Activated T-cell treated with anti-CD3 and anti-CD28 coated beads, Interleukin-2, amount 50 U/mL, for 24 hours (primary cell): ENCODE results near the gene MAB21L2.
A peak's percentile ranks its signal among the peaks of the same experiment; 100 is the strongest.

Experiments
- DNase-seq: peaks from one replicate; pipeline ENCODE4 v3.0.0-alpha.2; 2020
- H3K27ac Mint-ChIP-seq: 2 replicates; pipeline ENCODE4 v1.8.0; 2020; ENCODE audit warnings: mild to moderate bottlenecking, mixed read lengths
- H3K27me3 Mint-ChIP-seq: 2 replicates; pipeline ENCODE4 v1.8.0; 2020; ENCODE audit warnings: mixed read lengths
- H3K36me3 Mint-ChIP-seq: 2 replicates; pipeline ENCODE4 v1.8.0; 2020; ENCODE audit warnings: low read depth, mixed read lengths
- H3K4me1 Mint-ChIP-seq: 2 replicates; pipeline ENCODE4 v1.8.0; 2020; ENCODE audit warnings: low read depth, mixed read lengths
- H3K4me3 Mint-ChIP-seq: 2 replicates; pipeline ENCODE4 v1.8.0; 2020; ENCODE audit warnings: mild to moderate bottlenecking, moderate library complexity, mixed read lengths
- H3K9me3 Mint-ChIP-seq: 2 replicates; pipeline ENCODE4 v1.8.0; 2020; ENCODE audit warnings: mixed read lengths

Gene MAB21L2

GRCh38 chr4:150619042-150619441 lies 37.1 kb downstream of the MAB21L2 start:
- H3K27me3 Mint-ChIP-seq: no peaks in the 10 kb centered on the region
- peaks cover 26% of the 10 kb centered on the region for H3K36me3 Mint-ChIP-seq
- no peak for DNase-seq
- H3K4me3 Mint-ChIP-seq: no peak overlapping the region
- H3K4me1 Mint-ChIP-seq: peaks cover 5% of the 10 kb centered on the region
- peaks cover 3% of the 10 kb centered on the region for H3K9me3 Mint-ChIP-seq
- H3K27ac Mint-ChIP-seq: no peak overlapping the region

GRCh38 chr4:150624055-150624454 lies 42.1 kb downstream of the MAB21L2 start:
- Mint-ChIP-seq H3K27me3 (no peaks in the 10 kb centered on the region), H3K36me3 (peaks cover 22% of the 10 kb centered on the region), H3K27ac (no peak overlapping the region), H3K9me3 (peaks cover 3% of the 10 kb centered on the region), H3K4me1 (peaks cover 5% of the 10 kb centered on the region), H3K4me3 (no peak overlapping the region)
- no peak for DNase-seq

GRCh38 chr4:150625033-150625432 lies 43.1 kb downstream of the MAB21L2 start:
- no peak for DNase-seq
- no peak overlapping the region for H3K27ac Mint-ChIP-seq
- H3K9me3 Mint-ChIP-seq: peaks cover 3% of the 10 kb centered on the region
- H3K4me1 Mint-ChIP-seq: peaks cover 3% of the 10 kb centered on the region
- H3K27me3 Mint-ChIP-seq: no peaks in the 10 kb centered on the region
- H3K36me3 Mint-ChIP-seq: peaks cover 24% of the 10 kb centered on the region
- no peak overlapping the region for H3K4me3 Mint-ChIP-seq

- Mint-ChIP-seq H3K36me3 (peaks cover 20% of the 10 kb centered on the region), H3K27ac (peak overlapping the region; percentile 23), H3K4me3 (no peak overlapping the region), H3K9me3 (peaks cover 5% of the 10 kb centered on the region), H3K27me3 (no peaks in the 10 kb centered on the region), H3K4me1 (no peaks in the 10 kb centered on the region)
- no peak for DNase-seq
Measured at GRCh38 chr4:150628073-150628472, 46.1 kb downstream of the MAB21L2 start.

- Mint-ChIP-seq H3K4me3 (no peak overlapping the region), H3K27ac (no peak overlapping the region), H3K27me3 (no peaks in the 10 kb centered on the region), H3K9me3 (peaks cover 23% of the 10 kb centered on the region), H3K4me1 (no peaks in the 10 kb centered on the region), H3K36me3 (peaks cover 55% of the 10 kb centered on the region)
- DNase-seq: no peak
Measured at GRCh38 chr4:150632639-150633038, 50.7 kb downstream of the MAB21L2 start.
